GM19099 (cell line): ENCODE measurements around the gene ESR1.

Source experiments
- POLR2A ChIP-seq: IDR thresholded peaks from 3 replicates; pipeline ENCODE4 v1.6.1; 2011; ENCODE audit warnings: low read depth; ENCODE audit not compliant: insufficient read length; ENCODE audit errors: extremely low read depth

ESR1 gene

DNA sequence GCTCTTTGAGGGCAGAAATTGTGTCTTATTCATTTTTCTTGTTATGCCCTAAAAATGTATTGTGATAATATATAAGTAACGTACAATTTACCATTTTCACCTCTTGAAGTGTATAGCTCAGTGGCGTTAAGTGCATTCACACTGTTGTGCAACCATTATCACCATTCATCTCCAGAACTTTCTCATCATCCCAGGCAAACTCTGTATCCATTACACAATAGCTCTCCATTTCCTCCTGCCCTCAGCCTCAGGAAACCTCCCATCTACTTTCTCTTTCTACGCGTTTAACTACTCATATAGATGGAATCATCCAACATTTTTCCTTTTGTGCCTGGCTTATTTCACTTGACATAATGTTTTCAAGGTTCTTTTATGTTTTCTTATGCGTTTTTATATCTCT lies 184.6 kb downstream of the ESR1 start:
- TF ChIP-seq POLR2A: no peak

DNA sequence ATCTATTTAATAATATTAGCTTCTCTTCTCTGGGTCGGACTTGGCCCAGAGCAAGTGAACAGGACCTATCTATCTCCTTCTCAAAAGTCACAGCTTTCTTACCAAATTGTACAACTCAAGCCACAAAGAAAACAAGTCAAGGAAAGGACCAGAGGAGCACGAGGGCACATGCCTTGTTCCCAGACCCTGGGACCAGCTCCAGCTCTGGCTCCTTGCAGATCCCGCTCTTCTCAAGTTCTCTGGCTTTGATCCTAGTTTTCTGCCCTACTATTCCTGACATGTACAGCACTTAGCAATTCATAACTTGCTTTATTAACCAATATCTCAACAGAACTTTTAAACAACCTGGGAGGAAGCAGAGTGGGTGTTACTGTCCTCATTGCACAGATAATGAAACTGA lies 185.9 kb downstream of the ESR1 start:
- no peak for TF ChIP-seq POLR2A

DNA sequence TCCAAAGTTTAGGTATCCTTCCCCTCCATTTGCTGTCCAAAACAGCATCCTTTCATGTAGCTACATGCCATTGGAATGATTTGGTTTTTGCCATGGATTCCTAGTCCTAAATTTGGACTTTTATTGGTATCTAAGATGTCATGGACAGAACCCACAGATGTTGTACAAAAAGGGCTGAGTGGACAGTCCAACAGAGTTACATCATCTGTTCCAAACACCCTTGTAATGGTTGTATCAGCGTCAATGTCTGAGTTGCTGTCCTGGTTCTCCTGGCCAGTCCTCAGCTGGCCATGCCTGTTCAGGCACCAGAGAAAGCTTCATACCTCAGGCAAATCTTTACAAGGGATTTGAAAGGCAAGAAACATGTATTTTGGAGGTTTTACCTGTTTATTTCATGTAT lies 191.3 kb downstream of the ESR1 start:
- TF ChIP-seq POLR2A: no peak

DNA sequence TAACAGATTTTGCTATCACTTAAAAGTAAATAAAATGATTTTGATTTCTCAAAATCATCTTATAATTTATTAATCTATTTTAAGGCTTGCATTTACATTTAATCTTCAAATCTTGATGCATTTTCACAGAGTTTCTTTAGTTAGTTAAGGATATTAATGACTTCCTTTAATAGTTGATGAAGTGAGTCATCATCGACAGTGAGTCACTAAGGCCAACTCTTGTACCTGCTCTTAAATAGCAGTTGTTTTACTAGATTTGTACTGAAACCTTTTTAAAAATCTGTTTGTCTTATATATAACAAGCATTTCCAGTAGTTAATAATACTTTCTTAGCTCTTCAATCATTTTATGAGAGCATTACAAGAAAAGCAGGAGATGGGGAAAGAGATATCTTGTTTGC lies 191.7 kb downstream of the ESR1 start:
- TF ChIP-seq POLR2A: no peak

DNA sequence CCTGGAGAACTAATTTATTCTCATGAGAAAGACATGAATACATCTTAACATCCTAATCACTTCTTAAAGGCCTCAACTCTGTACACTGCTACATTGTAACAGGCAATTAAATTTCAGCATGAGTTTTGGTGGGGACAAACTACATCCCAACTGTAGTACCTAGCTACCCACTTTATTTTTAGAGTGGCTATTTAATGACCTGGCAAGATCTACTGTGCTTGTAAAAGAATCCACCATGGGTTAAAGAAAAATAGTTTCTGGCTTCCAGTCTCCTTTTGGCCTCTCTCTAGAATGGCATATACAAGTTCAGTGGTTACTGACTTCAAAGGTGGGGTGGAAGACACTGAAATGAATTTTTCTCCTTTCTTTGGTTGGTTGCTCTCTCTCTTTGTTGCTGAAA lies 193.9 kb downstream of the ESR1 start:
- no peak for TF ChIP-seq POLR2A

DNA sequence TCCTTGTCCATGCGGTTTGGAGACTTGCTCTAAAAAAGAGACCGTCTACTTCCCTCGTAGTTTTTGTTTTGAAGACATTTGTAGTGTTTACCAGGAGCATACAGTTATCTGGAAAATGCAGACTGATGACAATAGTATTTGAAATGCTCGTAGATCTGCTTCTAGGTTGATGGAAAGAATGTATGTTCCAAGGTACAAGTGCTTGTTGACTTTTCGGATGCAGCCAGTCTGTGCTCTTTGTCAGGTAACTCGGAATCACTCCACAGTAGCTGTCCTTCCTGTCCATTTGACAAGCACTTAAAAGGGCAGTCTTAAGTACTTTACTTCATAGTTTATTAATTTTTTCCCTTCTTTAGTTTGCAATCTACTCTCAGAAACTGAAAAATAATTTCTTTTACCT lies 194.8 kb downstream of the ESR1 start:
- no peak for TF ChIP-seq POLR2A

DNA sequence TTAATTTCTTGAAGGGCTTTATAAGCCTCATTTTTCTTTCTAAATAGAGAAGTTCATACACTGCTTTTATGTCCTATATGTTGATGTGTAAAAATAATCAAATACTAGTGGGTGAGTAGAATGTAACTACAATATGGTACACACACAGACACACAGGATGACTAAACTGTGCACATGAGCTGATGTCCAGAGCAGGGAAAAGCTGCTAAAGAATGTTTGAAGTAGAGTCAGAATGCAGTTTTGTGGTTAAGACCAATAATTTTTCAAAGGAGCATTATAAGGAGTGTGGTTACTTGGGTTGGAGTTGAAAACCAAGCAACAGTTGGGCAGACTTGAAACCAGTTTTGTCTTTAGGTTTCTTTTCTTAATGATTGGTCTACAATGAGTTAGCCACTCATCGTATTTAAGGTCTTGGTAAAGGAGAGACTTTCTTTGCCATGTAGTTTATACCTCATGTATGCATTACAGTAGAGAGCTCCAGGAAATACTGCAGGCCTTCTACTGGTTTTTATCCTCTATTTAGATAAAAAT lies 196.6 kb downstream of the ESR1 start:
- no peak for TF ChIP-seq POLR2A

DNA sequence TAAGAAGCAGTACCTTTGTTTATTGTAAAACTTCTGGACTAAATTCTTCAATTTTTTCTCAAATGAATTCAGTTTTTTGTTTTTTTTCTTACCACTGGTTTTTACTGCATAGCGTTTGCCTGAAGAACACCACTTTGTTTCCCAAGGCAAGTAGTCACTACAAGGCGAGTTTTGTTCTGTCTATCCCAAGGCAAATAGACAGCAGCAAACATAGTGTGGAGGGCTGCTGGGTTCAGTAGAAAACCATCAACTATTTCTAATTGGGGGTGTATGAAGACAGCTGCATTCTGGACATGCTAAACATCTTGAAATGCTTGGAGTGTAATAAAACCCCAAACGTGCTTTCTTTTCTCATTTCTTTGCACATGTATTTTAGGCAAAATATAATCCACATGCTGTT lies 197.4 kb downstream of the ESR1 start:
- no peak for TF ChIP-seq POLR2A

DNA sequence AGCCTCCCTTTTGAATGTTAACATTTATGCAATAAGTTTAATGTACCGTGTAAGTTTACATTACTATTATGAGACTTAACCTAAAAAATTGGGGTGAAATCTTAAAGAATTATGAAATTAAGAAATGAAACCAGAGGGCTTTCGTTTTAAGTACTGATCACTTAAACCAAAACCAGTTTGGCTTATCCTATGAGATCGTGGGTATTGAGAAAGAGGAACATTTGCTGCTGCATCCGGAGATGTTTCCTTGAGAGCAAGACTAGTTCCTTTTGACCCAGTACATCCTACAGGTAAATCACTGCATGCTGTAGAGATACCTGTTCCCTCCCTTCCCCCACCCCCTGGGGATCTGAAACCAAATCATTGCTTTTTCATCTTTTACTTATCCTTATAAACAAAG lies 201.3 kb downstream of the ESR1 start:
- no peak for TF ChIP-seq POLR2A

DNA sequence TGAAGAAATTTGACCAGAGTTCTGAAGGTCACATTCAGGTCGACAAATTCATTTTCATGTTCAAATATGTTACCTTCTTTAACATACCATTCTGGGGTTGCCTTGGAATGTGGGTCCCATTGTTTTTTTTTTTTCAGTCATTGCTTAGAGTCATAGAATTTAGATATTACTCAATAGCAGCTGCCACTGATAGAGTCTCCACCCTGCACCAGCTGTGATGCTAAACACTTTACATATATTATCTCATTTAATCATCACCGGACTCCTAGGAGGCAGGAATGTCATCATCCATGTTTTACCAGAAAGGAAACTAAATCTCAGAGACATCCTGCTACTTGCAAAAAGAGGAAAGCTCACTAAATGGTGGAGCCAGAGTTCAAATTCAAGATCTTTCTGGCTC lies 204.7 kb downstream of the ESR1 start:
- no peak for TF ChIP-seq POLR2A

DNA sequence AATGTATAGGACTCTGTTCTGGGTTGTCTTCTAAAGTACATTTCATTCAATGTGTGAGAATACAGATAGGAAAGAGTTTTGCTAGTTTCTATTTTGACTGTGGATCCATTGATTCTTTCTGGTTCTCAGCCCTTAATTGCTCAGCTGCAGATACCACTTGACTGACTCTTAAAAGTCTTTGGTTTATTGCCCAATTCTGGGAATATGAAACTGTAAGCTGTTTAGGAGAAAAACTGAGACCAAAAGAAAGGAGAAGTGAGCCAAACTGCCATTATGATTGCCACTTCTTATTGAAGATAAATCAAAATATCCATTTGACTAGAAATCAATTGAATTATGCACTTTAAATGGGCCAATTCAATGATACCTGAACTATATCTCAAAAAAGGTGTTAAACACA lies 211.4 kb downstream of the ESR1 start:
- no peak for TF ChIP-seq POLR2A

DNA sequence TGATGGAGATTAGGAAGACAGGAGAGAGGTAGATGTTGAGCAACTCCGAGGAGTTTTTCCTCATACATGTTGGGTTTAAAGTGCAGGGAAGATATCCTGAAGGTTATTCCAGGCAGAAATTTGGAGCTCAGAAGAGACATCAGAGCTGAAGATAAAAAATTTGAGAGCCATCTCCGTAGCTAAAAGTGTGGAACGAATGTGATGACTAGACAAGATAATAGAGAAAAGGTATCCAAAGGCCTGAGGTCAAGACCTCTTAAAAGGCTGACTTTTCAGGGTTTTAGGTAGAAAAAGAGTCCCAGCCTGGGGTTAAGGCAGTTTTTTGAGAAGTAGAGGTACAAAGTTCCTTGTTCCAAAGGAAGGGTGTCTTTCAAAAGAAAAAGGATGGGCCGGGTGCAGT lies 214.8 kb downstream of the ESR1 start:
- TF ChIP-seq POLR2A: no peak

DNA sequence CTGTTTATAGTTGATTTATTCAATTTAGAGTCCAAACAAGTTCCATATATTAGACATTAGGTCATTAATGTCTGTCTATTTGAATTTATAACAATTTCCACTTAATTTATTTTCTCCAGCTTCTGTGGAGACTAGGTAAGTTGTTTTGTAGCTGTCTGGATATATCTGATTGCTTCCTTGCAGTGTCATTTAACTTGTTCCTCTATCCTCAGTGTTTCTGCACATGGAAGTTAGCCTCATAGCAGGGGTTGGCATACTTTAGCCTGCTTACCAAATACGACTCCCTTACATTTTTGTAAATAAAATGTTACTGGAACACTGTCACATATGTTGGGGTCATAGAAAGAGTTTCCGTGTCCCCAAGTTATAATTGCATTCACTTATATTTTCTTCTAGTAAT lies 216.1 kb downstream of the ESR1 start:
- no peak for TF ChIP-seq POLR2A

DNA sequence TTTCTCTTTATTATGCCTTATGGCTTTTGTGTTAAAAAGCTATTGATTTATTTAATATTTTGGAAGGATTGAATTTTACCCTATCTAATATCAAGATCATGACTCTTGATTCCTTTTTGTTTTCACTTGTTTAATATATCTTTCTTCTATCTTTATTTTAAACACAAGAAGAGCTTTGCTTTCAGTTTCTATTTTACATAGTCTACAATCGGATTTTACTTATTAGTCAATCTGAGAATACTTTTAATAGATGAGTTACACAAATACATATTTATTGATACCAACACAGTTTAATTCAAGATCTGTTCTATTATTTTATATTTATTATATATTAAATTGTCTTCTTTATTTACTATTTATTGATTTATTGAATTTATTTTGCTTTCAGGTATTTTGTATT lies 218.8 kb downstream of the ESR1 start:
- no peak for TF ChIP-seq POLR2A

DNA sequence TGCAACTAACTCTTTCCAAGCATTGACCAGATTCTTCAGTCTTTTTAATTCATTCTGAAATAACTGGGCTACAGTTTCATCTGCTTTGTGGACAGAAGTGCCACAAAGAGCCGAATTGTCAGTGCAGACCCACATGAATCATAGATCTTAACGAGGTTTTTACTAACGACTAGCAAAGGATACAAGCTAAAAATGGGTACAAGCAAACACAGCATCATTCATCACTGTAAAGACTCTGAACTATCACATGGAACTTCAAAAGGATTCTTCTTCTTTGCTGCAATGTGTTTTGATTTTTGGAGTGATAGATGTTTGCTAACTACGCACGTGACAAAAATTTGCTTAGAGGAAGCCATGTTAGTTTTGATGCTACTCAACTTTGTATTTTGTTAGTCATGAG lies 227.1 kb downstream of the ESR1 start:
- TF ChIP-seq POLR2A: no peak

DNA sequence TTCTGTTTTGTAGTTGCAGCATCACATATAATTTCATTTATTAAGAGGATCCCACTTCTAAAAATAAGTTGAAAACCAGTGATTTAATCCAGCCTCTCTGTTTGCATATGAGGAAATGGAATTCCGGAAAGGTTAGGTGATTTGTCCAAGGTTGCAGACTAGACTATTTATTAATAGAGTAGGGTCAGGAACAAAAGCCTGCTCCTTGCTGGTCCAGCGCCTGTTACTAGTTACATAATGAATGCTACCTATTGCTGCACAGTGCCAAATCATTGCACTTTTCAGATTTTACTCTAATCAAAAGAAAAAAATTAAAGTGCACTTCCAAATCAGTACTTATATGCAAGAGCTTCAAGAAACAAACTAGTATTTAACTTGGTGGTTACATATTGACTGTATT lies 238.6 kb downstream of the ESR1 start:
- no peak for TF ChIP-seq POLR2A

DNA sequence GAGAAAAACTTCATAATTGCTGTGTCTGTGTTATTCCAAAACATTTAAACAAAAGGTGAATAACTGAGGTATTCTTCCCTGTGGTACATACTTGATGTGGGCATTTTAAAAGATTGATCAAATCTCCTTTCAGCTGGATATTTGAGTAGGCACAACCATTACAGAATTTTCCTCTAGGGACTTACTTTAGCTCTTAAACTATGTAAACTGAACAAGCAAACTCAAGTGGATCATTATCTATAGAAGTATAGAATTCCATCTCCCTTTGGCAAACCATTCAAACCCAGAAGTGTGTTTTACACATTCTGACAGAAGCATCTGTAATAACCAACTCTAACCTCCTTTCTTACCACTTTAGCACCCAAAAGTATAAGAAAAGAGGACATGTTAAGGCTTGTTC lies 241.4 kb downstream of the ESR1 start:
- TF ChIP-seq POLR2A: no peak

DNA sequence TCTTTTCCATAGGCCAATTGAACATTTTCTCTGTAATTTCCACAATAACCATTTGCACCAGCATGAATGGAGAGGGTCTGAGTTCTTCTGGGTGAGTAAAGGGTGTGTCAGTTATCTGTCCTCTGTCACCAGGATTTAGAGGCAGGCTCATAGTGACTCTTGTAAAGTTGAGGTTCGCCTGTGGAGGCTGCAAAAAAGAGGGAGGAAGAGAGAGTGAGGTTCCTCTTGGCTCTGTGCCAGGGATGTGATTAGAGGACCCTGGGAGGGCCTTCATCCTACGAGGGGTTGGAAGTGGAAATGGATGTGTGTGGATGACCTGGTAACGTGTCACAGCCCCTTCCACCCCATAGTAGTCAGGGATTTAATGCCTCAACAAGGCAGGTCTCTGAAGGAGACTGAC lies 242.0 kb downstream of the ESR1 start:
- TF ChIP-seq POLR2A: no peak
